ENCODE data around the gene HOXD9. TPM values are rescaled to one million over a fixed set of nuclear protein-coding genes. Genes with fewer than 3 reads are reported as not detected.

The HOXD9 gene
- total RNA-seq, 1 experiment from 2014 or later = not detected

DNA sequence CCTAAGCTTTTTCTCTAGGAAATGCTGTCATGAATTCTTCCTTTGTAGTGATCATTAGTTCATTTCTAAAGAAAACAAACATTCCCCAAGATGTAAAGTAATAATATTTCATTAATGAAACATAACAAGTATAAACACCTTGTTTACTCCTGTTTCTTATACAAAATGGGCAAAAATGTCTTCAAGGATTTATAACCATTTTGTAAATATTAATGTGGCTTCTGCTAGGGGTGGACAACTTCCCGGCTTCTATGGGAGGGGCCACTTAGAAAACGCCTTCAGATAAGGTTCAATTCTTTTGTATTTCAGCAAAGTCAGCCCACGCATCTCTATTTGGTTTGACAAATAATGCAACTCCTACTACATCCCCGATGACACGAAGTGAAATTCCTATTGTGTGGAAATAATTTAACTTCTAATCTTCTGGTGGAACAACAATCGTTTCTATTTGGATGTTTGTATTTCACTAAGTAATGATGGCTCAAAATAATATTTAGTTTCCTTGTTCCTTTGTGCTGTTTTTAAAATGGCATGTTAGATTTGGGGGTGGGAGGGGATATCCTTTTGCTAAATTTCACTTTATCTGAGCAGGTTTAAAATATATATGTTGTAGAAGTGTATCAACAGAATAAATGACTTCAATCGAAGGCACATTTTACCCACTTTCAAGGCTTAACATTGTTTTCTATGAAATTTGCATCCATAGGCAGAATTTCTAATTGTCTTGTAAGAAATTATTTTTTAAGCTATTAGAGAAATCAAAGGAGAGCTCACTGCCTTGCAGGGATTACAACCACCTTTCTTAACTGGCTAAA, 51.3 kb downstream of the HOXD9 start:
- CTCF ChIA-PET = interaction anchor here (0.6 to 5.5 kb wide), 3 partner anchors 33 to 643 kb away, joined by 3 to 31 read pairs (median 4); no protein-coding TSS in a partner anchor
- peaks cover 49% of the 10 kb centered on the region for H3K4me1 Mint-ChIP-seq

More for the DNA sequence above, 51.3 kb downstream of the HOXD9 start:
- ATAC-seq = no peak
- Mint-ChIP-seq H3K4me3 (no peak overlapping the region), H3K36me3 (peaks cover 4% of the 10 kb centered on the region; the same call in 1 of the 2 replicates), H3K27me3 (ENCODE audit: low read depth) (peaks cover 100% of the 10 kb centered on the region), H3K27ac (no peak overlapping the region), H3K9me3 (no peaks in the 10 kb centered on the region)
- no peak for TF ChIP-seq SMAD4 (CRISPR knock-in tag; IDR thresholded peaks at IDR 0.05)
- no peak for TF ChIP-seq IRF2 (CRISPR knock-in tag; IDR thresholded peaks at IDR 0.05; ENCODE audit: borderline replicate concordance, low read depth)
- no peak for TF ChIP-seq CREM (CRISPR knock-in tag; IDR thresholded peaks at IDR 0.05)
- TF ChIP-seq NFATC4 (CRISPR knock-in tag; IDR thresholded peaks at IDR 0.05) = no peak
- TF ChIP-seq, protein P1, sequence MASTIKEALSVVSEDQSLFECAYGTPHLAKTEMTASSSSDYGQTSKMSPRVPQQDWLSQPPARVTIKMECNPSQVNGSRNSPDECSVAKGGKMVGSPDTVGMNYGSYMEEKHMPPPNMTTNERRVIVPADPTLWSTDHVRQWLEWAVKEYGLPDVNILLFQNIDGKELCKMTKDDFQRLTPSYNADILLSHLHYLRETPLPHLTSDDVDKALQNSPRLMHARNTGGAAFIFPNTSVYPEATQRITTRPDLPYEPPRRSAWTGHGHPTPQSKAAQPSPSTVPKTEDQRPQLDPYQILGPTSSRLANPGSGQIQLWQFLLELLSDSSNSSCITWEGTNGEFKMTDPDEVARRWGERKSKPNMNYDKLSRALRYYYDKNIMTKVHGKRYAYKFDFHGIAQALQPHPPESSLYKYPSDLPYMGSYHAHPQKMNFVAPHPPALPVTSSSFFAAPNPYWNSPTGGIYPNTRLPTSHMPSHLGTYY (CRISPR knock-in tag; IDR thresholded peaks at IDR 0.05) = no peak
- TF ChIP-seq FOXP1 (CRISPR knock-in tag; IDR thresholded peaks at IDR 0.05; ENCODE audit: borderline replicate concordance) = no peak
- TF ChIP-seq GTF2I (CRISPR knock-in tag; conservative IDR thresholded peaks at IDR 0.05) = no peak
- TF ChIP-seq, protein P2, sequence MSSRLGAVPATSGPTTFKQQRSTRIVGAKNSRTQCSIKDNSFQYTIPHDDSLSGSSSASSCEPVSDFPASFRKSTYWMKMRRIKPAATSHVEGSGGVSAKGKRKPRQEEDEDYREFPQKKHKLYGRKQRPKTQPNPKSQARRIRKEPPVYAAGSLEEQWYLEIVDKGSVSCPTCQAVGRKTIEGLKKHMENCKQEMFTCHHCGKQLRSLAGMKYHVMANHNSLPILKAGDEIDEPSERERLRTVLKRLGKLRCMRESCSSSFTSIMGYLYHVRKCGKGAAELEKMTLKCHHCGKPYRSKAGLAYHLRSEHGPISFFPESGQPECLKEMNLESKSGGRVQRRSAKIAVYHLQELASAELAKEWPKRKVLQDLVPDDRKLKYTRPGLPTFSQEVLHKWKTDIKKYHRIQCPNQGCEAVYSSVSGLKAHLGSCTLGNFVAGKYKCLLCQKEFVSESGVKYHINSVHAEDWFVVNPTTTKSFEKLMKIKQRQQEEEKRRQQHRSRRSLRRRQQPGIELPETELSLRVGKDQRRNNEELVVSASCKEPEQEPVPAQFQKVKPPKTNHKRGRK (CRISPR knock-in tag; IDR thresholded peaks at IDR 0.05; ENCODE audit: borderline replicate concordance) = no peak
- no peak for TF ChIP-seq SP1 (CRISPR knock-in tag; conservative IDR thresholded peaks at IDR 0.05)
- TF ChIP-seq ZNF671 (CRISPR knock-in tag; IDR thresholded peaks at IDR 0.05) = no peak
- no peak for TF ChIP-seq NFYB (CRISPR knock-in tag; conservative IDR thresholded peaks at IDR 0.05; ENCODE audit: low read depth)
- no peak for TF ChIP-seq ZNF138 (CRISPR knock-in tag; conservative IDR thresholded peaks at IDR 0.05)
- no peak for TF ChIP-seq ZNF219 (CRISPR knock-in tag; IDR thresholded peaks at IDR 0.05; ENCODE audit: borderline replicate concordance)
- TF ChIP-seq, protein P3, sequence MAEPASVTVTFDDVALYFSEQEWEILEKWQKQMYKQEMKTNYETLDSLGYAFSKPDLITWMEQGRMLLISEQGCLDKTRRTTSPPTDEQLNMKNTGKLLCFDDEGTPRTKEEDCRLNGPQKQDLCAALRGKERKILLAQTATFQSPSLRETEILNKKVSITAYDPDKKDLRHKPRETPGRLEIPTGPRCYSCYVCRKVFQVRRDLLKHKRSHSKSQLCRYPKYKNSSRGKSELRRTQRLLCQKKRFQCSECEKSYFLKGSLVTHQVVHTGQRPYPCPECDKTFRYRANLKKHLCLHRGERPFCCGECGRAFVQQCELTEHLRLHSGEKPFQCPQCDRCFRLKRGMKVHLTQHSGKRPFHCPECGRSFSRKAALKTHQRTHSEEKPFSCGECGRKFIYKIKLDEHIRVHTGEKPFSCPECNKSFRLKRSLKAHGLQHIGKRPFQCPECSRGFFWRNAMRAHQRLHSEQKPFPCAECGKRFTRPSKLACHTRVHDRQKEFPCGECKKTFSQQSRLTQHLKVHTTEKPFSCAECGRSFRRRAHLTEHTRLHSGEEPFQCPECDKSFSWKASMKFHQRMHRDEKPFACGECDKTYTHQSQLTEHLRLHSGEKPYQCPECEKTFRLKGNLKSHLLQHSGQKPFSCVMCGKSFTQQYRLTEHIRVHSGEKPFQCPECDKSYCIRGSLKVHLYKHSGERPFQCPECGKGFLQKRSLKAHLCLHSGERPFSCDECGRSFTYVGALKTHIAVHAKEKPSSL (CRISPR knock-in tag; conservative IDR thresholded peaks at IDR 0.05) = no peak
- TF ChIP-seq NR1H2 (CRISPR knock-in tag; IDR thresholded peaks at IDR 0.05) = no peak
- TF ChIP-seq JAZF1 (CRISPR knock-in tag; IDR thresholded peaks at IDR 0.05) = no peak
- TF ChIP-seq, protein P4, sequence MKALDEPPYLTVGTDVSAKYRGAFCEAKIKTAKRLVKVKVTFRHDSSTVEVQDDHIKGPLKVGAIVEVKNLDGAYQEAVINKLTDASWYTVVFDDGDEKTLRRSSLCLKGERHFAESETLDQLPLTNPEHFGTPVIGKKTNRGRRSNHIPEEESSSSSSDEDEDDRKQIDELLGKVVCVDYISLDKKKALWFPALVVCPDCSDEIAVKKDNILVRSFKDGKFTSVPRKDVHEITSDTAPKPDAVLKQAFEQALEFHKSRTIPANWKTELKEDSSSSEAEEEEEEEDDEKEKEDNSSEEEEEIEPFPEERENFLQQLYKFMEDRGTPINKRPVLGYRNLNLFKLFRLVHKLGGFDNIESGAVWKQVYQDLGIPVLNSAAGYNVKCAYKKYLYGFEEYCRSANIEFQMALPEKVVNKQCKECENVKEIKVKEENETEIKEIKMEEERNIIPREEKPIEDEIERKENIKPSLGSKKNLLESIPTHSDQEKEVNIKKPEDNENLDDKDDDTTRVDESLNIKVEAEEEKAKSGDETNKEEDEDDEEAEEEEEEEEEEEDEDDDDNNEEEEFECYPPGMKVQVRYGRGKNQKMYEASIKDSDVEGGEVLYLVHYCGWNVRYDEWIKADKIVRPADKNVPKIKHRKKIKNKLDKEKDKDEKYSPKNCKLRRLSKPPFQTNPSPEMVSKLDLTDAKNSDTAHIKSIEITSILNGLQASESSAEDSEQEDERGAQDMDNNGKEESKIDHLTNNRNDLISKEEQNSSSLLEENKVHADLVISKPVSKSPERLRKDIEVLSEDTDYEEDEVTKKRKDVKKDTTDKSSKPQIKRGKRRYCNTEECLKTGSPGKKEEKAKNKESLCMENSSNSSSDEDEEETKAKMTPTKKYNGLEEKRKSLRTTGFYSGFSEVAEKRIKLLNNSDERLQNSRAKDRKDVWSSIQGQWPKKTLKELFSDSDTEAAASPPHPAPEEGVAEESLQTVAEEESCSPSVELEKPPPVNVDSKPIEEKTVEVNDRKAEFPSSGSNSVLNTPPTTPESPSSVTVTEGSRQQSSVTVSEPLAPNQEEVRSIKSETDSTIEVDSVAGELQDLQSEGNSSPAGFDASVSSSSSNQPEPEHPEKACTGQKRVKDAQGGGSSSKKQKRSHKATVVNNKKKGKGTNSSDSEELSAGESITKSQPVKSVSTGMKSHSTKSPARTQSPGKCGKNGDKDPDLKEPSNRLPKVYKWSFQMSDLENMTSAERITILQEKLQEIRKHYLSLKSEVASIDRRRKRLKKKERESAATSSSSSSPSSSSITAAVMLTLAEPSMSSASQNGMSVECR (CRISPR knock-in tag; IDR thresholded peaks at IDR 0.05; ENCODE audit: borderline replicate concordance) = no peak
- no peak for TF ChIP-seq PRRX2 (CRISPR knock-in tag; IDR thresholded peaks at IDR 0.05)
- no peak for DNase-seq (ENCODE audit: low spot score)
- POLR2A ChIA-PET = interaction anchor here (0.6 to 1.8 kb wide), 2 partner anchors 11 to 1077 kb away, joined by 3 to 5 read pairs; no protein-coding TSS in a partner anchor

All from WTC11 (cell line).